ENCODE data around the gene AP4M1. TPM values are rescaled to one million over a fixed set of nuclear protein-coding genes. Genes with fewer than 3 reads are reported as not detected.
A peak's percentile ranks its signal among the peaks of the same experiment; 100 is the strongest.

Gene AP4M1
- total and polyA plus RNA-seq, 9 of the 15 experiments (the other 6 are each of a cell fraction or from before 2014, with no cell fraction given): 1.3 to 30.9 (median 14.1) TPM

GRCh38 chr7:100088621-100089457, 12.6 kb upstream of the AP4M1 start, which contains the start of gene COPS6 (continued):
- TF ChIP-seq YY1 (IDR thresholded peaks at IDR 0.05; ENCODE audit: borderline replicate concordance in 1 of 3, control insufficient read depth in 1 of 3, extremely low read depth in 1 of 3, insufficient read depth in 3 of 3, insufficient read length in 1 of 3, insufficient replicate concordance in 2 of 3, low read depth in 1 of 3, low read length in 2 of 3): peak; percentile 87 to 99 (median 98)
- no peak for TF ChIP-seq TCFL5 (CRISPR knock-in tag; conservative IDR thresholded peaks at IDR 0.05)
- TF ChIP-seq SRSF3 (IDR thresholded peaks at IDR 0.05; ENCODE audit: insufficient read depth, low read length): no peak; the same call in 1 of the 2 replicates
- TF ChIP-seq ZNF354B (CRISPR knock-in tag; IDR thresholded peaks at IDR 0.05): no peak
- no peak for TF ChIP-seq MYNN (IDR thresholded peaks at IDR 0.05)
- no peak for TF ChIP-seq MYNN (CRISPR knock-in tag; IDR thresholded peaks at IDR 0.05)
- TF ChIP-seq ZBTB8A (IDR thresholded peaks at IDR 0.05; ENCODE audit: partially characterized antibody): no peak
- TF ChIP-seq ZNF551 (CRISPR knock-in tag; IDR thresholded peaks at IDR 0.05): no peak
- TF ChIP-seq ZBTB11 (CRISPR knock-in tag; IDR thresholded peaks at IDR 0.05): peak; percentile 43 to 92 (median 65); a peak in 5 of 6 replicates
- no peak for TF ChIP-seq SAFB2 (IDR thresholded peaks at IDR 0.05; ENCODE audit: borderline replicate concordance, low read depth, low read length, severe bottlenecking)
- TF ChIP-seq ARID1B (IDR thresholded peaks at IDR 0.05): no peak
- no peak for TF ChIP-seq SMARCA5 (IDR thresholded peaks at IDR 0.05)
- no peak for TF ChIP-seq HNRNPUL1 (IDR thresholded peaks at IDR 0.05; ENCODE audit: low read length)
- peak; percentile 52; the same call in 1 of the 2 replicates for TF ChIP-seq ZBTB7A (IDR thresholded peaks at IDR 0.05; ENCODE audit: borderline replicate concordance, control insufficient read depth, low read depth, low read length)
- TF ChIP-seq MCM5 (IDR thresholded peaks at IDR 0.05; ENCODE audit: low read depth): no peak
- TF ChIP-seq HBP1 (CRISPR knock-in tag; IDR thresholded peaks at IDR 0.05): no peak
- TF ChIP-seq HNRNPK (IDR thresholded peaks at IDR 0.05; ENCODE audit: low read depth, low read length, poor library complexity, severe bottlenecking): no peak
- peak; percentile 94 for TF ChIP-seq KLF13 (tag; IDR thresholded peaks at IDR 0.05; ENCODE audit: borderline replicate concordance, low read depth)
- peak; percentile 92 for TF ChIP-seq CREB3 (tag; conservative IDR thresholded peaks at IDR 0.05; ENCODE audit: low read depth)
- TF ChIP-seq ZKSCAN1 (IDR thresholded peaks at IDR 0.05; ENCODE audit: low read depth, low read length): peak; percentile 39
- TF ChIP-seq SRF (CRISPR knock-in tag; IDR thresholded peaks at IDR 0.05): peak in 1 of 2 experiments; percentile 68; a peak in 2 of 4 replicates

All from K562 (cell line).